Suprapubic skin (tissue), 3 donors: ENCODE measurements around the gene C21orf91.

Source experiments
- EP300 ChIP-seq: sonication (generic); formaldehyde crosslinking; IDR thresholded peaks from one replicate; pipeline ENCODE4 v1.6.1; 2017; ENCODE audit warnings: antibody characterized with exemption
- POLR2A ChIP-seq, 2 donors: fragments of 450-650 bp; IDR thresholded peaks; one replicate each; pipeline ENCODE4 v1.6.1; 2017; ENCODE audit warnings: antibody characterized with exemption in 2 of 2, mild to moderate bottlenecking in 2 of 2, moderate library complexity in 2 of 2
- TF ChIP-seq, protein P1 (sequence below), 2 donors: fragments of 200-600 bp in 1 of 2; fragments of 450-650 bp in 1 of 2; sonication (generic) in 1 of 2; IDR thresholded peaks; one replicate each; pipeline ENCODE4 v1.5.1; 2016 to 2019; ENCODE audit warnings: antibody characterized with exemption in 2 of 2, mild to moderate bottlenecking in 1 of 2, moderate library complexity in 1 of 2

- TF ChIP-seq POLR2A (IDR thresholded peaks at IDR 0.05), result no peak
- TF ChIP-seq, protein P1, sequence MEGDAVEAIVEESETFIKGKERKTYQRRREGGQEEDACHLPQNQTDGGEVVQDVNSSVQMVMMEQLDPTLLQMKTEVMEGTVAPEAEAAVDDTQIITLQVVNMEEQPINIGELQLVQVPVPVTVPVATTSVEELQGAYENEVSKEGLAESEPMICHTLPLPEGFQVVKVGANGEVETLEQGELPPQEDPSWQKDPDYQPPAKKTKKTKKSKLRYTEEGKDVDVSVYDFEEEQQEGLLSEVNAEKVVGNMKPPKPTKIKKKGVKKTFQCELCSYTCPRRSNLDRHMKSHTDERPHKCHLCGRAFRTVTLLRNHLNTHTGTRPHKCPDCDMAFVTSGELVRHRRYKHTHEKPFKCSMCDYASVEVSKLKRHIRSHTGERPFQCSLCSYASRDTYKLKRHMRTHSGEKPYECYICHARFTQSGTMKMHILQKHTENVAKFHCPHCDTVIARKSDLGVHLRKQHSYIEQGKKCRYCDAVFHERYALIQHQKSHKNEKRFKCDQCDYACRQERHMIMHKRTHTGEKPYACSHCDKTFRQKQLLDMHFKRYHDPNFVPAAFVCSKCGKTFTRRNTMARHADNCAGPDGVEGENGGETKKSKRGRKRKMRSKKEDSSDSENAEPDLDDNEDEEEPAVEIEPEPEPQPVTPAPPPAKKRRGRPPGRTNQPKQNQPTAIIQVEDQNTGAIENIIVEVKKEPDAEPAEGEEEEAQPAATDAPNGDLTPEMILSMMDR (IDR thresholded peaks at IDR 0.05), result no peak
- no peak for TF ChIP-seq EP300
Observed at GRCh38 chr21:17769447-17769845, 49.7 kb downstream of the C21orf91 start.
